Stimulated activated CD4-positive, alpha-beta T cell treated with anti-CD3 and anti-CD28 coated beads, TNF-alpha, amount 100 ng/mL, for 4 hours (primary cell): ENCODE measurements around the gene ANKRD13B.

ENCODE experiments used
- DNase-seq, 3 experiments: peaks; one replicate each; pipeline ENCODE4 v3.0.0-alpha.2; 2020; ENCODE audit warnings: low read depth in 3 of 3

Gene ANKRD13B

GRCh38 chr17:29568331-29569244 is 24.3 kb upstream of the ANKRD13B start, which contains the start of gene TP53I13:
TP53I13 (plus strand) TSS chr17:29568701; CDS start chr17:29568759, 58 bp downstream.
- peak; percentile 90 to 95 (median 90) for DNase-seq

GRCh38 chr17:29569245-29569950 is 23.5 kb upstream of the ANKRD13B start:
- no peak for DNase-seq

- DNase-seq: no peak
Measured at GRCh38 chr17:29570521-29570920, 22.4 kb upstream of the ANKRD13B start.

- no peak for DNase-seq
Measured at GRCh38 chr17:29571486-29571882, 21.4 kb upstream of the ANKRD13B start.

- no peak for DNase-seq
Measured at GRCh38 chr17:29571883-29572681, 20.9 kb upstream of the ANKRD13B start.

GRCh38 chr17:29572691-29573557 is 20.0 kb upstream of the ANKRD13B start:
- peak in 2 of 3 experiments; percentile 41 to 58 for DNase-seq

GRCh38 chr17:29573558-29573869 is 19.4 kb upstream of the ANKRD13B start:
- DNase-seq: no peak

- no peak for DNase-seq
Measured at GRCh38 chr17:29573871-29574731, 18.8 kb upstream of the ANKRD13B start.

- DNase-seq: no peak
Measured at GRCh38 chr17:29574732-29575510, 18.0 kb upstream of the ANKRD13B start.

GRCh38 chr17:29575511-29576213 is 17.3 kb upstream of the ANKRD13B start:
- no peak for DNase-seq

GRCh38 chr17:29576214-29577000 is 16.5 kb upstream of the ANKRD13B start:
- no peak for DNase-seq

- DNase-seq: no peak
Measured at GRCh38 chr17:29577001-29577370, 15.9 kb upstream of the ANKRD13B start.

GRCh38 chr17:29577385-29578211 is 15.3 kb upstream of the ANKRD13B start:
- no peak for DNase-seq

- DNase-seq: no peak
Measured at GRCh38 chr17:29578626-29579485, 14.1 kb upstream of the ANKRD13B start.

- DNase-seq: peak; percentile 80 to 84 (median 81)
Measured at GRCh38 chr17:29579866-29580771, 12.8 kb upstream of the ANKRD13B start.
